CD1c-positive myeloid dendritic cell (primary cell): Measurements from ENCODE around the gene SYCP2.

ENCODE experiments used
- DNase-seq: peaks from one replicate; pipeline ENCODE4 v3.0.0-alpha.2; 2016; ENCODE audit errors: extremely low spot score

Gene SYCP2

GRCh38 chr20:59945175-59945574 is 11.7 kb upstream of the SYCP2 start:
- DNase-seq, result no peak

DNA sequence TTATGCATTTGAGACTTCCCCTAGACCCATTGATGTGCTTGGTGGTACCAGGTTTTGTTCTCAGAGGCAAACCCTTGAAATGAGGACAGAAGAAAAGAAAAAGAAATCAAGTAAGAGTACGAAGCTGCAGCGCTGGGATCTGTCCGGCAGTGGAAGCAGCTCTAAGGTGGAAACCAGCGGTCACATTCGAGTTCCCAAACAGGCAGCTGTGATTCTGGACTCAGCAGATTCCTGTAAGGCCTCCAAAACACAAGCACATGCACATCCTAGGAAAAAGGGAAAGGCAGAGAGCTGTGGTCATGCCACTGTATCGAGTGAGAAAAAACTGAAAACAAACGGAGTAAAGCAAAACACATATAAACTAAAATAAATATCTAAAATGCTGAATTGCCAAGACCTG is 11.3 kb upstream of the SYCP2 start:
- no peak for DNase-seq

DNA sequence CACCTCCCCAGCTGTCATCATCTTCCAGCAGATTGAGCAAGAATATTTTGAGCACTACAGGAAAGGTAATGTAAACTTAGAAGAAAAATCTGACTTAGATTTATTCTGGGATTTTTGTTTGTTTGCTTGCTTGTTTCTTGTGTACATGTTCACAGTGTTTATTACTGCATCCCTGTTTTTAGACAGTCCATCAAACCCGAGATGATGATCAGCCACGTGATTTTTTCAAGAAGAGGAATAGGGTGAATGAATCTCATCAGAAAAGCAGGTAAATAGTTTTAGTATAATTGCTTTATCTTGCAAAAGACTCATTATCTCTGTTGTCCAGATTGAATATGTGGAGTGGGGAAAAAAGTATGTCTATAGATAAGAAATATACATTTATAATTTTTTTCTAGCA is 8.8 kb upstream of the SYCP2 start:
- no peak for DNase-seq

GRCh38 chr20:59940956-59941294 is 7.5 kb upstream of the SYCP2 start:
- no peak for DNase-seq

DNA sequence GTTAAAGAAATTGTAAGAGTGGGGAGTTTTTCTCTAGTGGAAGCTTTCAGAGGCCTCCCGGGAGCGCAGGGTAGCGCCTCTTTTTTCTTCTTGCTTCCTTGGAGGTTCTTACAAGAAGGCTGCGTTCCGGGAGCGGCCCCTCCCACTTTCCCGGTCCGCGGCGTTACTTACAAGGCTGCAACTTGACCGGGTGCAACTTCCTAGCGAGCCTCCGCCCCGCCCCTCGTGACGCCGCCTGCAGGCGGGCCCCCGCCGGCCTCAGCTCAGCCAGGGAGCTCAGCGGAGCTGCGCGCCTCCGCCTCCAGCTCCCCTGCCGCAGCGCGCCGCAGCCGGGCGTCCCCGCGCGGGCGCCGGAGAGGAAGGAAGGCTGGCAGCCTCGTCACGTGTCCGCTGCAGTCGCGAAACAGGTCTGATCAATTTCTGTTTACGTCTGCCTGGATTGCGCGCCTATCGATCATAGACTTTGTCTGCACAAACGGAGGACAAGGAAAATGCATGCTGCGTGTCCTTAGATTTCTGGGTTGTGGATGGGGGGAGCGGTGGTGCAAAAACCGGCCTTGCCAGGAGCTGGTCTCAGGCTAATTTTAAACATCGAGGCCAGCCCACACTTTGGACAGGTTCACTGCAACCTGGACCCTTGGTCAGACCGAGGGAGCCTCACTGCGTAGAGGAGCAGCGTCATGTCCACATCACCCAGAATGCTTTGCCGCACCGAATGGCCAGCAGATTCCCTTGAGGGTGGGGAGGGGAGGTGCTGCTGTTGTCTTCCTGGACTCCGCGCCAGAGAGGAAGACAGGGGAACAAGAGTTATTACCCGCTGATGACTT is 6.9 kb upstream of the SYCP2 start, which contains the start of the genes FAM217B and PPP1R3D:
Gene FAM217B, plus strand, starts transcription at position 261 of the 827 bp plus-strand sequence. CDS start 3,555 bp downstream, outside the sequence.
Gene PPP1R3D, minus strand, starts transcription at position 177 of the 827 bp plus-strand sequence. CDS start 374 bp downstream, outside the sequence.
- peak; percentile 98 for DNase-seq

DNA sequence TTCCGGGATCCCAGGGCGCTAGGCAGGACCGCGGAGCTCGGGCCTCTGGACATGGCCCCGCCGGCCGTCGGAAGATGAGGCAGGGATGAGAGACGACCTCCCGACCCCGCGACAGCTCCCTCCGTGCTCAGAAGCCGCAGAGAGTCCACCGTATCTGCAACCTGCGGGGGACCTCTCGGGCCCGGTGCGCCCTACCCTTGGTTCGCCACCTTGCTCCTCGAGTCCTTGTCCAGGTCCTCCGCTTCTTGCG is 6.4 kb upstream of the SYCP2 start:
- peak; percentile 46 for DNase-seq

- no peak for DNase-seq
These were observed 5.8 kb upstream of the SYCP2 start for GRCh38 chr20:59939052-59939878.

- DNase-seq, result no peak
These were observed 5.2 kb upstream of the SYCP2 start for GRCh38 chr20:59938696-59939051.

DNA sequence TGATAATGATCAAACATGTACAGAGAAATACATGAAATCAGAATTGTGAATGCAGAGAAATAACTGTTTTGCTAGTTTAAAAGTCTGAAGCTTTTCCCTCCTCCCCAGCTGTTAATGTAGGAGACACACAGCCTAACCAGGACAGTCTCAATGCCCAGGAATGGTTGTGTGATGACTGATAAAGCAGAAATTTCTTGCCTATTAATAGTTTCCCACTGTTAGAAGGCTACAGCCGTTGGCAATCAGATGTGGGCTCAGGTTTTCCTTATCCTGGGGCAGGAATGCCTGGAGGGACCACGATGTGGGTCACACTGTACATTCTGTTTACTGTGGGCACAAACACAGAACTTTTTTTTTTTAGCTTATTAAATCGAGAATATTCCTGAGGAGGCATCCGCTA is 4.8 kb upstream of the SYCP2 start:
- no peak for DNase-seq

DNA sequence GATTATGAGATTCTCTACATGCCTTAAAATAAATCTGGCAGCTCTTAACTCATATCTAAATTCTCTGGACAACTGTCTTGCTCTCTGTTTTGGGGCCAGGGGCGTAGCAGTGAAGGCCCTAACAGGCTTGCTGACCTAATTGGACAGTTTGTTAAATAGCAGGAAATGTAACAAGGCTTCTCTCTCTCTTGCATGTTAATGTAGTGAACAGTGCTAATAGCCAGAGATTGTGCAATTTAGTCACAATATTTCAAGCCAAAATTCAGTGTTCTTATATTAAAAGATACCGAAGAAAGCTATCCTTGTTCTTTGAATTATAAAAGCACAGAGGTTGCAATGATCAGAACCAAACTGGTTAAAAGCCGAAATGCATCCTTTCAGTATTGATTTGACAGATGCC is 3.7 kb upstream of the SYCP2 start:
- no peak for DNase-seq

GRCh38 chr20:59936409-59936808 is 3.0 kb upstream of the SYCP2 start:
- no peak for DNase-seq

DNA sequence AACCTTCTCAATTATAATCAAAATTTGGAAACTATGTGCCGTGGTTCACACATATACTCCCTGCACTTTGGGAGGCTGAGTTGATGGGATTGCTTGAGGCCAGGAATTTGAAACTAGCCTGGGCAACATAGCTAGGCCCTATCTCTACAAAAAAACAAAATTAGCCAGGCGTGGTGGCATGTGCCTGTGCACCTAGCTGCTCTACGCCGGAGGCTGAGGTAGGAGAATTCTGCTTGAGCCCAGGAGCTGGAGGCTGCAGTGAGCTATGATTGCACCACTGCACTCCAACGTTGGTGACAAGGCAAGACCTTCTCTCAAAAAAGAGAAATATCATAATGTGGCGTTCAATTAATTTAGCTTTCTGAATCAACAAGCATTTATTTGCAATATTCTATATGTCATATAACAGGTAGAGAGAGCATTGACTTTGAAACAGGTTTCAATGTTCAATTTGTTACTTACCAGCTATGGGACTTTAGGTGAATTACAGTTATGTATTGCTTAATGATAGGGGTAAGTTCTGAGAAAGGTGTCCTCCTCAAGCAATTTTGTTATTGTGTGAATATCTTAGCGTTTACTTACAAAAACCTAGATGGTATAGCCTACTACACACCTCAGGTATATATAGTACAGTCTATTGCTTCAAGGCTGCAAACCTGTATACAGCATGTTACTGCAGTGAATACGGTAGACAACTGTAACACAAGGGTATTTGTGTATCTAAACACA is 2.2 kb upstream of the SYCP2 start:
- DNase-seq, result no peak

GRCh38 chr20:59933849-59934585 is 580 bp upstream of the SYCP2 start:
- peak; percentile 83 for DNase-seq

DNA sequence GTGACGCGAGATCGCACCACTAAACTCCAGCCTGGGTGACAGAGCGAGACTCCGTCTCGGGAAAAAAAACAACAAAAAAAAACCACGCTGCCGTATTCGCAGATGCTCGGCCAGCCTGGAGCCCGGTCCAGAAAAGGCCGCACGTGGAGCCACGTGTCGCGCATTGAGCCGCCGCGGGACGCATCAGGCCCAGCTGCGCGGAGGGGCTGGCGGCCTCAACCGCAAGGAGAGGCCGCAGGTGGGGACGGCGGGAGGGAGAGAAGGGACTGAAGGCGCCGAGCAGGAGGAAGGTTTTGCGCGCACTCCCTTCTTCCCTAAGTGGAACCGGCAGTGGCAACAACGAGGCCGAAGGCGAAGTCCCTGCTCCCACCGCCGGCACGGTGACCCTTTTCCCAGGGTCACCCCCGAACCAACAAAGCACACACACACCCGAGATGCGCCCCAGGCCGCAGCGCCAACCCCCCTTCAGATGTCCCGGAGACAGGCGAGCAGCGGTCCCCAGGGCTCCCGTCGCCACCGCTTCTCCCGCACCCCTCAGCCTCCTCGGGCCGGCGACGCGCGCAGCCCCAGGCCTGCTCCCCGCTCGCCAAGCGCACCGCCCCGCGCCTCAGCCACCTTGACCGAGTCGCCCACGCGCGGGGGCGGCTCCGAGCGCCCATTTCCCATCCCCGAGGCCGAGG is 681 bp downstream of the SYCP2 start:
- no peak for DNase-seq

GRCh38 chr20:59931511-59932312 is 1.7 kb downstream of the SYCP2 start:
- no peak for DNase-seq

GRCh38 chr20:59925899-59926298 is 7.5 kb downstream of the SYCP2 start:
- no peak for DNase-seq

- no peak for DNase-seq
These were observed 8.1 kb downstream of the SYCP2 start for GRCh38 chr20:59925359-59925758.

- DNase-seq, result no peak
These were observed 9.9 kb downstream of the SYCP2 start for GRCh38 chr20:59923514-59923913.

DNA sequence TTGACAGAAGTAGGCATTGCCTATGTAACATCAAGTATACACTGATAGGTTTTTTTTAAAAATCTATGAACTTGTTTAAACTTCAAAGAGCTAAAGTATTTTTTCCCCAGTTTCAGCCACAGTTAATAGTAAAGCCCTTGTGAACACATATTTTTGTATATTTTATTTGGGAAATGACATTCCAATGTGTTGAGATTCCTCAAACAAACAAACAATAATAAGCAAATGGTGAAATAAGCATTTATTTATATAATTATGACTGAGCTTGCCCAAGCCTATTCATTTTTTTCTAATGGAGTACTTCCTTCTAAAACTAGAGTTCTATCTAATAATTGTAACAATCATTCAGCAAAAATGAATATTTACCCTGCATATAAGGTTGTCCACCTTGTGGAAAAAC is 12.5 kb downstream of the SYCP2 start:
- no peak for DNase-seq

DNA sequence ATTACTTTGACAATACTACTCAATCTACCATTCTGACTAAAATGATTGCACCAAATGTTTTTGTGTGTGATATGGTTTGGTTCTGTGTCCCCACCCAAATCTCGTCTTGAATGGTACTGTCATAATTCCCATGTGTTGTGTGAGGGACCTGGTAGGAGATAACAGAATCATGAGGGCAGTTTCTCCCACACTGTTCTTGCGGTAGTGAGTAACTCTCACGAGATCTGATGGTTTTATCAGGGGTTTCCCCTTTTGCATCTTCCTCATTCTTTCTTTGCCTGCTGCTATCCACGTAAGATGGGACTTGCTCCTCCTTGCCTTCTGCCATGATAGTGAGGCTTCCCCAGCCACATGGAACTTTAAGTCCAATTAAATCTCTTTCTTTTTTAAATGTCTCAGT is 20.8 kb downstream of the SYCP2 start:
- peak; percentile 51 for DNase-seq

DNA sequence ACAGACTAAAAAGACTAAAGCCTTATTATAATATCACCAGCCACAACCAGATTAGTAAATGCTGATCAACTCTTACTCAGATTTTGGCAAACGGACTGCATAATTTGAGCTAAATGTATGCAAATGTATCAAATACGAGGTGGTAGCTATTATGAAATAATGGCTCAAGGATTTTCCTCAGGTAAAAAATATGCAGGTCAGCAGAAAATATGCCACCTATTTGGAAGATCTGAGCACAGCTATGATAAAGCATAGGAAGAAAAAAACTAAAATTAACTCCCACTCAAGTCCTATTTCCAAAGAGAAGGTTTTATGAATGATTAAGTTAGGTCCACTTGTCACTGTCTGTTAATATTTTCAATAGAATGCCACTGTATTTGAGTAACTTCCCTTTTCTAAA is 22.4 kb downstream of the SYCP2 start:
- DNase-seq, result no peak
